H1 (cell line): ENCODE measurements around the gene ORMDL3. TPM values are rescaled to one million over a fixed set of nuclear protein-coding genes. Genes with fewer than 3 reads are reported as not detected.

Experiments used
- BACH1 ChIP-seq: IDR thresholded peaks from 2 replicates; pipeline ENCODE4 v1.6.1; 2012; ENCODE audit warnings: low read length, improper control_type of control experiment
- BCL11A ChIP-seq, 2 experiments: IDR thresholded peaks; one replicate each; pipeline ENCODE4 v1.6.1; 2011; ENCODE audit warnings: low read depth in 2 of 2, low read length in 2 of 2, mild to moderate bottlenecking in 2 of 2
- CBX5 ChIP-seq: fragments of 300-800, 300-1000 bp; sonication (generic); IDR thresholded peaks from 2 replicates; pipeline ENCODE4 v1.7.1; 2016; ENCODE audit warnings: antibody characterized with exemption, low read length, low read depth
- CTBP2 ChIP-seq: IDR thresholded peaks from 2 replicates; pipeline ENCODE4 v1.7.0; 2011; ENCODE audit warnings: borderline replicate concordance, mild to moderate bottlenecking, moderate library complexity, mixed read lengths, low read length; ENCODE audit not compliant: insufficient read depth, insufficient read length
- EGR1 ChIP-seq: IDR thresholded peaks from 2 replicates; pipeline ENCODE4 v1.6.1; 2011; ENCODE audit warnings: low read depth, low read length, borderline replicate concordance
- NRF1 ChIP-seq: IDR thresholded peaks from 2 replicates; pipeline ENCODE4 v1.6.1; 2011; ENCODE audit warnings: mild to moderate bottlenecking, low read depth, low read length, improper control_type of control experiment
- POU5F1 ChIP-seq: IDR thresholded peaks from 2 replicates; pipeline ENCODE4 v1.6.1; 2011; ENCODE audit warnings: low read depth, mild to moderate bottlenecking, low read length, moderate library complexity
- RAD21 ChIP-seq, 2 experiments: IDR thresholded peaks in 1 of 2; conservative IDR thresholded peaks in 1 of 2; 2 replicates each; pipeline ENCODE4 v1.6.1; 2011; ENCODE audit warnings: low read depth in 2 of 2, low read length in 2 of 2, improper control_type of control experiment in 1 of 2, inconsistent platforms in 1 of 2, mild to moderate bottlenecking in 1 of 2, moderate library complexity in 1 of 2
- RNF2 ChIP-seq: fragments of 200-900, 300-1000 bp; sonication (generic); IDR thresholded peaks from 2 replicates; pipeline ENCODE4 v1.7.1; 2016; ENCODE audit warnings: borderline replicate concordance, low read depth, mild to moderate bottlenecking, antibody characterized with exemption, low read length; ENCODE audit not compliant: poor library complexity, severe bottlenecking; ENCODE audit errors: missing control alignments
- RXRA ChIP-seq: IDR thresholded peaks from 2 replicates; pipeline ENCODE4 v1.6.1; 2011; ENCODE audit warnings: low read depth, mild to moderate bottlenecking, low read length, moderate library complexity; ENCODE audit not compliant: insufficient read depth
- SAP30 ChIP-seq: fragments of 300-600 bp; sonication (generic); IDR thresholded peaks from 2 replicates; pipeline ENCODE4 v1.7.1; 2012; ENCODE audit warnings: low read length, moderate library complexity, mild to moderate bottlenecking, inconsistent platforms; ENCODE audit not compliant: insufficient read depth, insufficient replicate concordance
- SP2 ChIP-seq: IDR thresholded peaks from 2 replicates; pipeline ENCODE4 v1.6.1; 2012; ENCODE audit warnings: mild to moderate bottlenecking, low read length, inconsistent platforms
- SUZ12 ChIP-seq: fragments of 200-600 bp; sonication (generic); IDR thresholded peaks from 2 replicates; pipeline ENCODE4 v1.6.1; 2012; ENCODE audit warnings: mild to moderate bottlenecking, inconsistent platforms, low read length, moderate library complexity, mixed read lengths
- TBP ChIP-seq: IDR thresholded peaks from 2 replicates; pipeline ENCODE4 v1.6.1; 2011; ENCODE audit warnings: low read depth, low read length, improper control_type of control experiment
- TCF12 ChIP-seq: IDR thresholded peaks from 2 replicates; pipeline ENCODE4 v1.6.1; 2011; ENCODE audit warnings: low read depth, mild to moderate bottlenecking, low read length
- YY1 ChIP-seq: IDR thresholded peaks from 2 replicates; pipeline ENCODE4 v1.6.1; 2011; ENCODE audit warnings: low read depth, mild to moderate bottlenecking, low read length
- ZNF274 ChIP-seq: IDR thresholded peaks from 2 replicates; pipeline ENCODE4 v1.7.0; 2012; ENCODE audit warnings: low read length, borderline replicate concordance; ENCODE audit errors: extremely low read depth
- polyA plus RNA-seq, 7 experiments: library from polyadenylated mRNA; depleted of rRNA in 3 of 7; stranded (reverse) in 5 of 7; unstranded in 2 of 7; fragments of >200 nt in 5 of 7; fragments of 200-250 nt in 2 of 7; gene quantifications; 1 replicate in 5 of 7; 2 replicates in 1 of 7; 4 replicates in 1 of 7; pipeline versions ENCODE4 v1.2.1 to v1.2.3, GENCODE V29; 2011 to 2013; ENCODE audit warnings: missing spikeins in 2 of 7, mixed read lengths in 2 of 7
- total RNA-seq: library from RNA; stranded (reverse); fragmentation: NEBNext Ultra II Directional; extraction: Animal tissue kit (Norgen Biotek cat#: 25700); gene quantifications from 2 replicates; pipeline ENCODE4 v1.2.1, GENCODE V29; 2021
- TF ChIP-seq, protein P1 (sequence below), 3 experiments: IDR thresholded peaks; 1 replicate in 2 of 3; 2 replicates in 1 of 3; pipeline versions ENCODE4 v1.5.1 to v1.6.1; 2011; ENCODE audit warnings: low read length in 3 of 3, mild to moderate bottlenecking in 3 of 3, inconsistent platforms in 2 of 3, low read depth in 1 of 3, moderate library complexity in 1 of 3; ENCODE audit not compliant: insufficient read depth in 1 of 3; ENCODE audit errors: control extremely low read depth in 1 of 3
- TF ChIP-seq, protein P2 (sequence below): IDR thresholded peaks from 2 replicates; pipeline ENCODE4 v1.6.1; 2012; ENCODE audit warnings: low read length, inconsistent platforms

The ORMDL3 gene
- total and polyA plus RNA-seq, 2 of the 8 experiments (the other 6 are each of a cell fraction or from before 2014, with no cell fraction given), result 50.4 to 108 TPM

DNA sequence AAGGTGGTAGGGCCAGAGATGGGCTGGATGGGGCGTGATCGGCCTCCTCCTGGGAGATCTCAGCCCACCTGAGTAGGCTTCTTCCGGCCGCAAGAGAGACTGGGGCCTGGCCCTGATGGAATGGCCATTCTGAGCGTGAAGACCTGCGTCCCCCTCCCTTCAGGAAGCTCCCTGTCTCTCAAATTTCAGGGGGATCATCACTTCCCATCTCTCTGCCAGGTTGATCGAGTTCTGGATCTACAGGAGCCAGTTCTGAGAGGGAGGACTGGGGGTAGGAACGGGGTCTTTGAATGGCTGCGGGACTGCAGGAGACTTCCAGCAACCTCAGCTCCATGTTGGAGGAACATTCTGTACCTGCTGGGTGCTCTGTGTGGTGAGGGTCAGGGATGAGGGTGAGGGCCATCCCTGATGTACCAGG, 26.1 kb upstream of the ORMDL3 start (continued):
- TF ChIP-seq, protein P1, sequence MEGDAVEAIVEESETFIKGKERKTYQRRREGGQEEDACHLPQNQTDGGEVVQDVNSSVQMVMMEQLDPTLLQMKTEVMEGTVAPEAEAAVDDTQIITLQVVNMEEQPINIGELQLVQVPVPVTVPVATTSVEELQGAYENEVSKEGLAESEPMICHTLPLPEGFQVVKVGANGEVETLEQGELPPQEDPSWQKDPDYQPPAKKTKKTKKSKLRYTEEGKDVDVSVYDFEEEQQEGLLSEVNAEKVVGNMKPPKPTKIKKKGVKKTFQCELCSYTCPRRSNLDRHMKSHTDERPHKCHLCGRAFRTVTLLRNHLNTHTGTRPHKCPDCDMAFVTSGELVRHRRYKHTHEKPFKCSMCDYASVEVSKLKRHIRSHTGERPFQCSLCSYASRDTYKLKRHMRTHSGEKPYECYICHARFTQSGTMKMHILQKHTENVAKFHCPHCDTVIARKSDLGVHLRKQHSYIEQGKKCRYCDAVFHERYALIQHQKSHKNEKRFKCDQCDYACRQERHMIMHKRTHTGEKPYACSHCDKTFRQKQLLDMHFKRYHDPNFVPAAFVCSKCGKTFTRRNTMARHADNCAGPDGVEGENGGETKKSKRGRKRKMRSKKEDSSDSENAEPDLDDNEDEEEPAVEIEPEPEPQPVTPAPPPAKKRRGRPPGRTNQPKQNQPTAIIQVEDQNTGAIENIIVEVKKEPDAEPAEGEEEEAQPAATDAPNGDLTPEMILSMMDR (IDR thresholded peaks at IDR 0.05; ENCODE audit: control extremely low read depth in 1 of 3, insufficient read depth in 1 of 3, low read depth in 1 of 3, low read length in 3 of 3), result no peak
- no peak for TF ChIP-seq SAP30
- no peak for TF ChIP-seq SUZ12
- TF ChIP-seq RNF2, result no peak
- peak; percentile 58; the same call in 1 of the 2 replicates for TF ChIP-seq TBP
- TF ChIP-seq BACH1, result no peak
- TF ChIP-seq ZNF274, result no peak
- no peak for TF ChIP-seq BCL11A (IDR thresholded peaks at IDR 0.05; ENCODE audit: low read depth in 2 of 2, low read length in 2 of 2)
- no peak for TF ChIP-seq RAD21 (IDR thresholded peaks at IDR 0.05 in 1 of 2, conservative IDR thresholded peaks at IDR 0.05 in 1 of 2; ENCODE audit: low read depth in 2 of 2, low read length in 2 of 2)
- no peak for TF ChIP-seq NRF1
- TF ChIP-seq, protein P2, sequence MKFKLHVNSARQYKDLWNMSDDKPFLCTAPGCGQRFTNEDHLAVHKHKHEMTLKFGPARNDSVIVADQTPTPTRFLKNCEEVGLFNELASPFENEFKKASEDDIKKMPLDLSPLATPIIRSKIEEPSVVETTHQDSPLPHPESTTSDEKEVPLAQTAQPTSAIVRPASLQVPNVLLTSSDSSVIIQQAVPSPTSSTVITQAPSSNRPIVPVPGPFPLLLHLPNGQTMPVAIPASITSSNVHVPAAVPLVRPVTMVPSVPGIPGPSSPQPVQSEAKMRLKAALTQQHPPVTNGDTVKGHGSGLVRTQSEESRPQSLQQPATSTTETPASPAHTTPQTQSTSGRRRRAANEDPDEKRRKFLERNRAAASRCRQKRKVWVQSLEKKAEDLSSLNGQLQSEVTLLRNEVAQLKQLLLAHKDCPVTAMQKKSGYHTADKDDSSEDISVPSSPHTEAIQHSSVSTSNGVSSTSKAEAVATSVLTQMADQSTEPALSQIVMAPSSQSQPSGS, result no peak
- TF ChIP-seq POU5F1, result no peak
- no peak for TF ChIP-seq EGR1
- no peak for TF ChIP-seq TCF12
- TF ChIP-seq SP2, result no peak
- TF ChIP-seq CBX5, result no peak
- no peak for TF ChIP-seq CTBP2
- no peak for TF ChIP-seq RXRA
- peak; percentile 16; the same call in 1 of the 2 replicates for TF ChIP-seq YY1
